ENCODE measurements around the gene VPS39. TPM values are rescaled to one million over a fixed set of nuclear protein-coding genes. Genes with fewer than 3 reads are reported as not detected.

Gene VPS39, protein sequence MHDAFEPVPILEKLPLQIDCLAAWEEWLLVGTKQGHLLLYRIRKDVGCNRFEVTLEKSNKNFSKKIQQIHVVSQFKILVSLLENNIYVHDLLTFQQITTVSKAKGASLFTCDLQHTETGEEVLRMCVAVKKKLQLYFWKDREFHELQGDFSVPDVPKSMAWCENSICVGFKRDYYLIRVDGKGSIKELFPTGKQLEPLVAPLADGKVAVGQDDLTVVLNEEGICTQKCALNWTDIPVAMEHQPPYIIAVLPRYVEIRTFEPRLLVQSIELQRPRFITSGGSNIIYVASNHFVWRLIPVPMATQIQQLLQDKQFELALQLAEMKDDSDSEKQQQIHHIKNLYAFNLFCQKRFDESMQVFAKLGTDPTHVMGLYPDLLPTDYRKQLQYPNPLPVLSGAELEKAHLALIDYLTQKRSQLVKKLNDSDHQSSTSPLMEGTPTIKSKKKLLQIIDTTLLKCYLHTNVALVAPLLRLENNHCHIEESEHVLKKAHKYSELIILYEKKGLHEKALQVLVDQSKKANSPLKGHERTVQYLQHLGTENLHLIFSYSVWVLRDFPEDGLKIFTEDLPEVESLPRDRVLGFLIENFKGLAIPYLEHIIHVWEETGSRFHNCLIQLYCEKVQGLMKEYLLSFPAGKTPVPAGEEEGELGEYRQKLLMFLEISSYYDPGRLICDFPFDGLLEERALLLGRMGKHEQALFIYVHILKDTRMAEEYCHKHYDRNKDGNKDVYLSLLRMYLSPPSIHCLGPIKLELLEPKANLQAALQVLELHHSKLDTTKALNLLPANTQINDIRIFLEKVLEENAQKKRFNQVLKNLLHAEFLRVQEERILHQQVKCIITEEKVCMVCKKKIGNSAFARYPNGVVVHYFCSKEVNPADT
- total RNA-seq (ENCODE audit: low replicate concordance) = 63.6 and 76.8 TPM in 2 replicates
- long read RNA-seq, full-length matches to known transcripts = 25 of 54 reads
- long read RNA-seq, partial matches to known transcripts = 19 of 54 reads
- long read RNA-seq, other reads (novel, unspliced or antisense) = 10 of 54 reads

DNA sequence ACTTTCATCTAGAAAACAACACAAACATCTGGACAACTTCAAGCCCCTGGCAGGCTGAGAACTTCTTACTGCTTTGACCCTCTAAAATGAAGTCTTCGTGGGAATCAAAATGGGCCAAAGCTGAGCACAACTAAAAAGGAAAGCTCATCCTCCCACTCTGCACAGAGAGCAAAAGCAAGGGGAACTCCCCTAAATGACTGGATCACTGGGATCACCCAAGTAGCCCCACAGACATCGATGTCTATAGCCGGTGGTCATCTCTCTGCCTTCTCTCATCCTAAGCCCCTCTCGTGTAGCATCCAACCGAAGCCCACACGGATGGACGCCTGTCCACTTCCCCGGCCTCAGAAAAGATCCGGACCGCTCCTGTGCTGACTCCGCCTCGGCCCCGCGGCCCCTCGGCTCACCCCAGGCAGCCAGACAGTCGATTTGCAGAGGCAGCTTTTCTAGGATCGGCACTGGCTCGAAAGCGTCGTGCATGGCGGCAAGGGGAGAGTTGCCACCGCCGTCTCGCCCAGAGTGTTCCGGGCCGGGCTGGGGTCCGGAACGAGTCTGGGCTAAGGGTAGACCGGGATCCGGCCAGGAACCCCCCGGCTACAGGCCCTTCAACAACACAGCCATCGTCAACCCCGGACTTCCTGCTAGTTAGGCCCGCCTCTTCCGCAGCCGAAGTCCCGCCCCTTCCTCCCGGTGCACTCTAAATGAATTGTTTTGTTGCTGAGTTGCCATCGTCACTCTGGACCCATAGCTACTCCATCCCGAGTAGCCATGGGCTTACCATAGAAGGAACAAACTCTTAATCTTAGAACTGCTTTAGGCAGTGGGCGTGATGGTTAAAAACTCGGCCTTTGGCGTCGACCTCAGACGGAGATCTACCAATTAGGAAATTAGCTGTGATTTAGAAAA lies at the start of gene VPS39:
Gene VPS39, minus strand, starts transcription at position 631 of the 906 bp plus-strand sequence. Its CDS starts 151 bp downstream, at position 480.
- Mint-ChIP-seq H3K36me3 (peaks cover 4% of the 10 kb centered on the region), H3K4me3 (peak within 1 kb of the TSS; percentile 96), H3K27me3 (no peaks in the 10 kb centered on the region), H3K4me1 (ENCODE audit: unreplicated experiment) (peaks cover 25% of the 10 kb centered on the region), H3K27ac (peak within 1 kb of the TSS; percentile 84), H3K9me3 (peaks cover 4% of the 10 kb centered on the region)
- peak; percentile 82 for DNase-seq (ENCODE audit: extremely low spot score, unreplicated experiment)
- TF ChIP-seq, protein P1, sequence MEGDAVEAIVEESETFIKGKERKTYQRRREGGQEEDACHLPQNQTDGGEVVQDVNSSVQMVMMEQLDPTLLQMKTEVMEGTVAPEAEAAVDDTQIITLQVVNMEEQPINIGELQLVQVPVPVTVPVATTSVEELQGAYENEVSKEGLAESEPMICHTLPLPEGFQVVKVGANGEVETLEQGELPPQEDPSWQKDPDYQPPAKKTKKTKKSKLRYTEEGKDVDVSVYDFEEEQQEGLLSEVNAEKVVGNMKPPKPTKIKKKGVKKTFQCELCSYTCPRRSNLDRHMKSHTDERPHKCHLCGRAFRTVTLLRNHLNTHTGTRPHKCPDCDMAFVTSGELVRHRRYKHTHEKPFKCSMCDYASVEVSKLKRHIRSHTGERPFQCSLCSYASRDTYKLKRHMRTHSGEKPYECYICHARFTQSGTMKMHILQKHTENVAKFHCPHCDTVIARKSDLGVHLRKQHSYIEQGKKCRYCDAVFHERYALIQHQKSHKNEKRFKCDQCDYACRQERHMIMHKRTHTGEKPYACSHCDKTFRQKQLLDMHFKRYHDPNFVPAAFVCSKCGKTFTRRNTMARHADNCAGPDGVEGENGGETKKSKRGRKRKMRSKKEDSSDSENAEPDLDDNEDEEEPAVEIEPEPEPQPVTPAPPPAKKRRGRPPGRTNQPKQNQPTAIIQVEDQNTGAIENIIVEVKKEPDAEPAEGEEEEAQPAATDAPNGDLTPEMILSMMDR (conservative IDR thresholded peaks at IDR 0.05) = no peak

GRCh38 chr15:42253300-42253699 lies 45.2 kb upstream of the VPS39 start:
- no peak for DNase-seq (ENCODE audit: extremely low spot score, unreplicated experiment)
- TF ChIP-seq, protein P1 (conservative IDR thresholded peaks at IDR 0.05) = no peak
- no peaks in the 10 kb centered on the region for H3K27me3 Mint-ChIP-seq
- no peak overlapping the region for H3K27ac Mint-ChIP-seq
- no peaks in the 10 kb centered on the region for H3K4me1 Mint-ChIP-seq (ENCODE audit: unreplicated experiment)
- no peak overlapping the region for H3K4me3 Mint-ChIP-seq
- H3K9me3 Mint-ChIP-seq = peaks cover 33% of the 10 kb centered on the region
- peaks cover 57% of the 10 kb centered on the region for H3K36me3 Mint-ChIP-seq

DNA sequence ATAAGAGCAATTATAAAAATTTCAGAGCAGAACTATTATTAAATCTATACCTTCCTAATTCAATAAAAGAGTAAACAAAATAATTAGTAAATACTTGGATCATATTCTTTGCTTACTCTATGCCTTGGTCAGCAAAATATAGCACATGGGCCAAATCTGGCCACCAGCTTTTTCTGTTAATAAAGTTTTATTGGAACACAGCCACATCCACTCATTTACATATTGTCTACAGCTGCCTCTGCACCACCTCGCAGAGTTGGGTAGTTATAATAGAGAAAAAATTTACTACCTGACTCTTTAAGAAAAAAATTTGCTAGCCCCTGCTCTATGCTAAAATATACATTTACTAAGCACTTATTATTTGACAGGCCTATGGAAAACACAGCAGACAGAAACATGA lies 32.7 kb upstream of the VPS39 start:
- Mint-ChIP-seq H3K27me3 (no peaks in the 10 kb centered on the region), H3K9me3 (no peaks in the 10 kb centered on the region), H3K4me3 (no peak overlapping the region), H3K36me3 (peaks cover 35% of the 10 kb centered on the region), H3K27ac (no peak overlapping the region), H3K4me1 (ENCODE audit: unreplicated experiment) (no peaks in the 10 kb centered on the region)
- TF ChIP-seq, protein P1 (conservative IDR thresholded peaks at IDR 0.05) = no peak
- DNase-seq (ENCODE audit: extremely low spot score, unreplicated experiment) = no peak

DNA sequence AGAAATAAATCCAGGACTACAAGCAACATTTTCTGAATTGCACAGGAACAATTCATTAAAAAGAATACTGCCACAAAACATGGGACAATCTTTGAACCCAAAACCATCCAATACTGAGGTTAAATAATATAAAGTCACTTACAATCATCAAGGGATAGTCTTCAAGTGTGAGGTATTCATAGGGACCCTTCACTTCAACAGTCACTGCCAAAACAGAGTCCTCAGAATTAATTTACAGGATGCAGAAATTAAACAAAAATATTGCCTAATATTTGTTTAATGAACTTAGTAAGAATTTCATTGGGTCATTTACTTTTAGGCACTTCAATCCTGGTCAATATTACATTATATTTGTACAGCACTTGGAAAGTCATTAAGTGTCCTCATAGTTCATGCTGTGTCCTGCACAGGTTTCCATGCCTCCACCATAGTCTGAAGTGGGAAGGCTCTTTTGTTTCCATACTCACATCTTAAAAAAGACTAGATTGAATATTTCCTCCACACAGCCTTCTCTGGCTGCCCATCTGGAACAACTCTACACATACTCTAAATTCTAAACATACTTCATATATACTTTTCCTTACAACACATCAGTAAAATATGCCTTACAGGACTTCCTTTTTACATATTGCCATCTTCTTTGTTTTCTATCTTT lies 31.6 kb upstream of the VPS39 start:
- no peaks in the 10 kb centered on the region for H3K4me1 Mint-ChIP-seq (ENCODE audit: unreplicated experiment)
- H3K27ac Mint-ChIP-seq = no peak overlapping the region
- peaks cover 40% of the 10 kb centered on the region for H3K36me3 Mint-ChIP-seq
- TF ChIP-seq, protein P1 (conservative IDR thresholded peaks at IDR 0.05) = no peak
- no peaks in the 10 kb centered on the region for H3K27me3 Mint-ChIP-seq
- no peaks in the 10 kb centered on the region for H3K9me3 Mint-ChIP-seq
- no peak overlapping the region for H3K4me3 Mint-ChIP-seq
- DNase-seq (ENCODE audit: extremely low spot score, unreplicated experiment) = no peak
